ENCODE results near the gene RRP1. TPM values are rescaled to one million over a fixed set of nuclear protein-coding genes. Genes with fewer than 3 reads are reported as not detected.

The RRP1 gene
- polyA plus RNA-seq, 3 donors: 2.7 to 5.7 (median 4.6) TPM

DNA sequence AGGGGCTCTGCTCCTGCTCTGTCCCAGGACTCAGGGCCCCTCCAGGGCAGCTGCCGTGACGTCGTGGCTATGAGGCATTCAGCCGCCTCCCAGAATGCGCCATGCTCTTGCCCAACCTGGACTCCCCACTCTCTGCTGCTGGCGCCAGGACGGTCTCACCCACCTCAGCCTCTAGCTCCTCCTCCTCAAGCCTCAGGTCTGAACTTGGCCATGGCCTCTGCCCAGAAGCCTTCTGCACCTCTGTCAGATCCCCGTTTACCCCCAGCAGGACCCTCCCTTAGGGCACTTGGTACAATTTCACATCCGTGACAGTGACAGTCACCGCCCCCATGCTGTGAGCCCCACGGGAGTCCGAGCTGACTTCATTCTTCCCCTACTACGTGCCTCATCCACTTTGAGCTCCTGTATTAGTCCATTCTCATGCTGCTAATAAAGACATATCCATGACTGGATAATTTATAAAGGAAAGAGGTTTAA lies 18.1 kb upstream of the RRP1 start:
- Histone ChIP-seq H3K27me3 (ENCODE audit: control insufficient read depth in 2 of 2, insufficient read depth in 2 of 2, low read length in 2 of 2) (no peaks in the 10 kb centered on the region), H3K4me3 (replicated peaks in 1 of 3; ENCODE audit: low read depth in 2 of 3, low read length in 3 of 3) (no peak overlapping the region), H2AFZ (ENCODE audit: insufficient read depth, low read depth, low read length, poor library complexity, severe bottlenecking) (no peak overlapping the region), H3K9me3 (replicated peaks in 1 of 2; ENCODE audit: control insufficient read depth in 1 of 2, insufficient read depth in 1 of 2, low read length in 2 of 2) (peaks cover 0 to 11% of the 10 kb centered on the region in 2 donors), H3K9ac (ENCODE audit: insufficient read depth, low read length, poor library complexity, severe bottlenecking) (no peak overlapping the region), H3K4me1 (ENCODE audit: control insufficient read depth in 1 of 2, insufficient read depth in 2 of 2, low read length in 2 of 2) (peaks cover 24 to 35% of the 10 kb centered on the region in 2 donors), H4K20me1 (ENCODE audit: insufficient read depth, low read length) (peaks cover 38% of the 10 kb centered on the region), H3K27ac (ENCODE audit: low read depth in 1 of 2, low read length in 2 of 2) (no peak overlapping the region), H3K36me3 (replicated peaks in 1 of 2; ENCODE audit: control insufficient read depth in 1 of 2, insufficient read depth in 2 of 2, low read length in 2 of 2) (peaks cover 18 to 26% of the 10 kb centered on the region in 2 donors), H3K79me2 (ENCODE audit: insufficient read depth, low read length) (peaks cover 16% of the 10 kb centered on the region), H3K4me2 (replicated peaks; ENCODE audit: extremely low read depth, low read length, poor library complexity, severe bottlenecking) (no peak overlapping the region)
- H3K9me3 Mint-ChIP-seq: peaks cover 5 to 16% (median 9%) of the 10 kb centered on the region in 7 donors
- DNase-seq: peak in 1 of 3 donors; percentile 40
- peaks cover 29% of the 10 kb centered on the region in 2 donors for H3K36me3 Mint-ChIP-seq
- no peak overlapping the region for H3K4me3 Mint-ChIP-seq
- H3K27ac Mint-ChIP-seq: peak overlapping the region in 4 of 7 donors; percentile 30 to 70 (median 56)
- peaks cover 2 to 5% (median 5%) of the 10 kb centered on the region in 3 donors for H3K27me3 Mint-ChIP-seq (ENCODE audit: low read depth in 3 of 3)
- intact Hi-C loops (cut with micrococcal nuclease): no loop called here
- TF ChIP-seq CTCF (IDR thresholded peaks at IDR 0.05): no peak
- H3K4me1 Mint-ChIP-seq: peaks cover 39% of the 10 kb centered on the region
- WGBS (ENCODE audit: insufficient coverage): 77% methylated on average over 10 of the region's 13 CpGs

GRCh38 chr21:43771698-43772424 lies 17.5 kb upstream of the RRP1 start:
- H3K4me3 ChIP-seq (replicated peaks in 1 of 3; ENCODE audit: low read depth in 2 of 3, low read length in 3 of 3): no peak overlapping the region
- H2AFZ ChIP-seq (ENCODE audit: insufficient read depth, low read depth, low read length, poor library complexity, severe bottlenecking): no peak overlapping the region
- no peak for TF ChIP-seq CTCF (IDR thresholded peaks at IDR 0.05)
- no peak overlapping the region for H3K4me2 ChIP-seq (replicated peaks; ENCODE audit: extremely low read depth, low read length, poor library complexity, severe bottlenecking)
- WGBS (ENCODE audit: insufficient coverage): no CpG with 5 or more reads among the region's 13 CpGs
- Mint-ChIP-seq H3K36me3 (peaks cover 29% of the 10 kb centered on the region in 2 donors), H3K4me3 (no peak overlapping the region), H3K27me3 (ENCODE audit: low read depth in 3 of 3) (peaks cover 2 to 5% (median 5%) of the 10 kb centered on the region in 3 donors), H3K4me1 (peaks cover 39% of the 10 kb centered on the region), H3K9me3 (peaks cover 5 to 16% (median 9%) of the 10 kb centered on the region in 7 donors), H3K27ac (peak overlapping the region in 6 of 7 donors; percentile 4 to 78 (median 42))
- H3K27me3 ChIP-seq (ENCODE audit: control insufficient read depth in 2 of 2, insufficient read depth in 2 of 2, low read length in 2 of 2): no peaks in the 10 kb centered on the region
- H3K9ac ChIP-seq (ENCODE audit: insufficient read depth, low read length, poor library complexity, severe bottlenecking): no peak overlapping the region
- no peak overlapping the region for H3K27ac ChIP-seq (ENCODE audit: low read depth in 1 of 2, low read length in 2 of 2)
- peaks cover 0 to 11% of the 10 kb centered on the region in 2 donors for H3K9me3 ChIP-seq (replicated peaks in 1 of 2; ENCODE audit: control insufficient read depth in 1 of 2, insufficient read depth in 1 of 2, low read length in 2 of 2)
- H3K36me3 ChIP-seq (replicated peaks in 1 of 2; ENCODE audit: control insufficient read depth in 1 of 2, insufficient read depth in 2 of 2, low read length in 2 of 2): peaks cover 18 to 26% of the 10 kb centered on the region in 2 donors
- peaks cover 16% of the 10 kb centered on the region for H3K79me2 ChIP-seq (ENCODE audit: insufficient read depth, low read length)
- peaks cover 38% of the 10 kb centered on the region for H4K20me1 ChIP-seq (ENCODE audit: insufficient read depth, low read length)
- intact Hi-C loops (cut with micrococcal nuclease): no loop called here
- DNase-seq: peak; percentile 42 to 88 (median 58)
- peaks cover 24 to 39% of the 10 kb centered on the region in 2 donors for H3K4me1 ChIP-seq (ENCODE audit: control insufficient read depth in 1 of 2, insufficient read depth in 2 of 2, low read length in 2 of 2)

Measured in CD14-positive monocyte (primary cell).